ENCODE results near the gene MAD2L2. TPM values are rescaled to one million over a fixed set of nuclear protein-coding genes. Genes with fewer than 3 reads are reported as not detected.

The MAD2L2 gene
- total RNA-seq, 1 experiment from 2014 or later, result 283 TPM

DNA sequence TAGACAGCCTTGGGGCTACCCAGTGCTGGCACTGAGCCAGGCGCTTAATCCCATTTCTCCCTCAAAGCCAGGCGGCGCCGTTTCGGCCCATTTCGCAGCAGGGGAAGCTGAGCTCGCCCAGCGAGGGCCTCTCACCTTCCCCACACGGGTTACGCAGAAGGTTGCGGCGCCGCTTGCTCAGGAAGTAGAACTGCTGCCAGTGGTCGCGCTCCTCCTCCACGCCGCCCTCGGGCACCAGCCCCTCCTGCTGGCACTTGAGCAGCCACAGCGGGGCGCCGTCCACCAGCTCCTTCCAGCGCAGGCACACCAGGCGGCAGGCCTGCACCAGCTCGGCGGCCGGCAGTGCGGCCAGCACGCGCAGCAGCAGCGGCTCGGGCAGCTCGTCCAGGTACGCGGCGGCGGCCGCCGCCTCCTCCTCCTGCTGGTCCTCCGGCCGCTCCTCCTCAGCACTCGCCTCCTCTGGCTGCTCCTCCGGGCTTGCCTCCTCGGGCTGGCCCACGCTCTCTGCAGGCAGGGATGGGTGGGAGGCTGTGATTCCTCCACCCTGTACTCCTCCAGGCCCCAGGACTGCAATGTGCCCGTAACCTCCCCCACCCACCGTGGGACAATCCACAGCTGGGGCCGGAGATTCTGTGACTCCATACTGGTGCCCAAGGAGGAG, 30.5 kb downstream of the MAD2L2 start:
- Mint-ChIP-seq H3K27ac (peak overlapping the region; percentile 60; the same call in 1 of the 2 replicates), H3K4me1 (peaks cover 33% of the 10 kb centered on the region), H3K27me3 (ENCODE audit: low read depth) (peaks cover 22% of the 10 kb centered on the region), H3K4me3 (peak overlapping the region; percentile 61), H3K36me3 (0 out of 2 replicates have a peak, but pooled peaks cover under 1% of the 10 kb centered on the region), H3K9me3 (no peaks in the 10 kb centered on the region)
- ATAC-seq (peak; percentile 5), DNase-seq (ENCODE audit: low spot score) (peak; percentile 79)
- POLR2A ChIA-PET, result interaction anchor here (0.5 to 1.4 kb wide), 3 partner anchors 14 to 100 kb away, joined by 3 read pairs; partner anchors contain the start of gene FBXO6
- CTCF ChIA-PET, result interaction anchor here (0.5 to 3.0 kb wide), 21 partner anchors 8 to 1700 kb away, joined by 3 to 23 read pairs (median 6); partner anchors contain the start of genes AGTRAP and FBXO6
- TF ChIP-seq, protein P1, sequence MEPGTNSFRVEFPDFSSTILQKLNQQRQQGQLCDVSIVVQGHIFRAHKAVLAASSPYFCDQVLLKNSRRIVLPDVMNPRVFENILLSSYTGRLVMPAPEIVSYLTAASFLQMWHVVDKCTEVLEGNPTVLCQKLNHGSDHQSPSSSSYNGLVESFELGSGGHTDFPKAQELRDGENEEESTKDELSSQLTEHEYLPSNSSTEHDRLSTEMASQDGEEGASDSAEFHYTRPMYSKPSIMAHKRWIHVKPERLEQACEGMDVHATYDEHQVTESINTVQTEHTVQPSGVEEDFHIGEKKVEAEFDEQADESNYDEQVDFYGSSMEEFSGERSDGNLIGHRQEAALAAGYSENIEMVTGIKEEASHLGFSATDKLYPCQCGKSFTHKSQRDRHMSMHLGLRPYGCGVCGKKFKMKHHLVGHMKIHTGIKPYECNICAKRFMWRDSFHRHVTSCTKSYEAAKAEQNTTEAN (CRISPR knock-in tag; IDR thresholded peaks at IDR 0.05), result no peak
- TF ChIP-seq, protein P2, sequence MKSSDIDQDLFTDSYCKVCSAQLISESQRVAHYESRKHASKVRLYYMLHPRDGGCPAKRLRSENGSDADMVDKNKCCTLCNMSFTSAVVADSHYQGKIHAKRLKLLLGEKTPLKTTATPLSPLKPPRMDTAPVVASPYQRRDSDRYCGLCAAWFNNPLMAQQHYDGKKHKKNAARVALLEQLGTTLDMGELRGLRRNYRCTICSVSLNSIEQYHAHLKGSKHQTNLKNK (CRISPR knock-in tag; IDR thresholded peaks at IDR 0.05), result no peak
- TF ChIP-seq, protein P3, sequence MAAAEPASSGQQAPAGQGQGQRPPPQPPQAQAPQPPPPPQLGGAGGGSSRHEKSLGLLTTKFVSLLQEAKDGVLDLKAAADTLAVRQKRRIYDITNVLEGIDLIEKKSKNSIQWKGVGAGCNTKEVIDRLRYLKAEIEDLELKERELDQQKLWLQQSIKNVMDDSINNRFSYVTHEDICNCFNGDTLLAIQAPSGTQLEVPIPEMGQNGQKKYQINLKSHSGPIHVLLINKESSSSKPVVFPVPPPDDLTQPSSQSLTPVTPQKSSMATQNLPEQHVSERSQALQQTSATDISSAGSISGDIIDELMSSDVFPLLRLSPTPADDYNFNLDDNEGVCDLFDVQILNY (CRISPR knock-in tag; IDR thresholded peaks at IDR 0.05), result 0 out of 2 replicates have a peak, but pooled peaks have one; percentile 60
- TF ChIP-seq, protein P4, sequence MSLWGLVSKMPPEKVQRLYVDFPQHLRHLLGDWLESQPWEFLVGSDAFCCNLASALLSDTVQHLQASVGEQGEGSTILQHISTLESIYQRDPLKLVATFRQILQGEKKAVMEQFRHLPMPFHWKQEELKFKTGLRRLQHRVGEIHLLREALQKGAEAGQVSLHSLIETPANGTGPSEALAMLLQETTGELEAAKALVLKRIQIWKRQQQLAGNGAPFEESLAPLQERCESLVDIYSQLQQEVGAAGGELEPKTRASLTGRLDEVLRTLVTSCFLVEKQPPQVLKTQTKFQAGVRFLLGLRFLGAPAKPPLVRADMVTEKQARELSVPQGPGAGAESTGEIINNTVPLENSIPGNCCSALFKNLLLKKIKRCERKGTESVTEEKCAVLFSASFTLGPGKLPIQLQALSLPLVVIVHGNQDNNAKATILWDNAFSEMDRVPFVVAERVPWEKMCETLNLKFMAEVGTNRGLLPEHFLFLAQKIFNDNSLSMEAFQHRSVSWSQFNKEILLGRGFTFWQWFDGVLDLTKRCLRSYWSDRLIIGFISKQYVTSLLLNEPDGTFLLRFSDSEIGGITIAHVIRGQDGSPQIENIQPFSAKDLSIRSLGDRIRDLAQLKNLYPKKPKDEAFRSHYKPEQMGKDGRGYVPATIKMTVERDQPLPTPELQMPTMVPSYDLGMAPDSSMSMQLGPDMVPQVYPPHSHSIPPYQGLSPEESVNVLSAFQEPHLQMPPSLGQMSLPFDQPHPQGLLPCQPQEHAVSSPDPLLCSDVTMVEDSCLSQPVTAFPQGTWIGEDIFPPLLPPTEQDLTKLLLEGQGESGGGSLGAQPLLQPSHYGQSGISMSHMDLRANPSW (CRISPR knock-in tag; conservative IDR thresholded peaks at IDR 0.05; ENCODE audit: low read depth), result no peak
- TF ChIP-seq ZNF121 (CRISPR knock-in tag; IDR thresholded peaks at IDR 0.05), result 0 out of 2 replicates have a peak, but pooled peaks have one; percentile 25
- TF ChIP-seq NR3C1 (CRISPR knock-in tag; conservative IDR thresholded peaks at IDR 0.05; ENCODE audit: low read depth), result no peak
- peak; percentile 83; the same call in 1 of the 2 replicates for TF ChIP-seq FOXP1 (CRISPR knock-in tag; IDR thresholded peaks at IDR 0.05; ENCODE audit: borderline replicate concordance)
- TF ChIP-seq GRHL2 (CRISPR knock-in tag; IDR thresholded peaks at IDR 0.05; ENCODE audit: insufficient replicate concordance, severe bottlenecking), result no peak
- TF ChIP-seq KAT7 (CRISPR knock-in tag; IDR thresholded peaks at IDR 0.05; ENCODE audit: borderline replicate concordance), result 0 out of 2 replicates have a peak, but pooled peaks have one; percentile 30
- 0 out of 2 replicates have a peak, but pooled peaks have one; percentile 48 for TF ChIP-seq FOXK1 (CRISPR knock-in tag; IDR thresholded peaks at IDR 0.05)
- TF ChIP-seq CREM (CRISPR knock-in tag; IDR thresholded peaks at IDR 0.05), result no peak
- TF ChIP-seq, protein P5, sequence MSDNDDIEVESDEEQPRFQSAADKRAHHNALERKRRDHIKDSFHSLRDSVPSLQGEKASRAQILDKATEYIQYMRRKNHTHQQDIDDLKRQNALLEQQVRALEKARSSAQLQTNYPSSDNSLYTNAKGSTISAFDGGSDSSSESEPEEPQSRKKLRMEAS (CRISPR knock-in tag; IDR thresholded peaks at IDR 0.05), result peak; percentile 53; the same call in 1 of the 2 replicates
- no peak for TF ChIP-seq TCF7 (CRISPR knock-in tag; IDR thresholded peaks at IDR 0.05; ENCODE audit: low read depth)
- no peak for TF ChIP-seq PRRX2 (CRISPR knock-in tag; IDR thresholded peaks at IDR 0.05)
- TF ChIP-seq, protein P6, sequence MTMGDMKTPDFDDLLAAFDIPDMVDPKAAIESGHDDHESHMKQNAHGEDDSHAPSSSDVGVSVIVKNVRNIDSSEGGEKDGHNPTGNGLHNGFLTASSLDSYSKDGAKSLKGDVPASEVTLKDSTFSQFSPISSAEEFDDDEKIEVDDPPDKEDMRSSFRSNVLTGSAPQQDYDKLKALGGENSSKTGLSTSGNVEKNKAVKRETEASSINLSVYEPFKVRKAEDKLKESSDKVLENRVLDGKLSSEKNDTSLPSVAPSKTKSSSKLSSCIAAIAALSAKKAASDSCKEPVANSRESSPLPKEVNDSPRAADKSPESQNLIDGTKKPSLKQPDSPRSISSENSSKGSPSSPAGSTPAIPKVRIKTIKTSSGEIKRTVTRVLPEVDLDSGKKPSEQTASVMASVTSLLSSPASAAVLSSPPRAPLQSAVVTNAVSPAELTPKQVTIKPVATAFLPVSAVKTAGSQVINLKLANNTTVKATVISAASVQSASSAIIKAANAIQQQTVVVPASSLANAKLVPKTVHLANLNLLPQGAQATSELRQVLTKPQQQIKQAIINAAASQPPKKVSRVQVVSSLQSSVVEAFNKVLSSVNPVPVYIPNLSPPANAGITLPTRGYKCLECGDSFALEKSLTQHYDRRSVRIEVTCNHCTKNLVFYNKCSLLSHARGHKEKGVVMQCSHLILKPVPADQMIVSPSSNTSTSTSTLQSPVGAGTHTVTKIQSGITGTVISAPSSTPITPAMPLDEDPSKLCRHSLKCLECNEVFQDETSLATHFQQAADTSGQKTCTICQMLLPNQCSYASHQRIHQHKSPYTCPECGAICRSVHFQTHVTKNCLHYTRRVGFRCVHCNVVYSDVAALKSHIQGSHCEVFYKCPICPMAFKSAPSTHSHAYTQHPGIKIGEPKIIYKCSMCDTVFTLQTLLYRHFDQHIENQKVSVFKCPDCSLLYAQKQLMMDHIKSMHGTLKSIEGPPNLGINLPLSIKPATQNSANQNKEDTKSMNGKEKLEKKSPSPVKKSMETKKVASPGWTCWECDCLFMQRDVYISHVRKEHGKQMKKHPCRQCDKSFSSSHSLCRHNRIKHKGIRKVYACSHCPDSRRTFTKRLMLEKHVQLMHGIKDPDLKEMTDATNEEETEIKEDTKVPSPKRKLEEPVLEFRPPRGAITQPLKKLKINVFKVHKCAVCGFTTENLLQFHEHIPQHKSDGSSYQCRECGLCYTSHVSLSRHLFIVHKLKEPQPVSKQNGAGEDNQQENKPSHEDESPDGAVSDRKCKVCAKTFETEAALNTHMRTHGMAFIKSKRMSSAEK (CRISPR knock-in tag; IDR thresholded peaks at IDR 0.05; ENCODE audit: borderline replicate concordance), result no peak
- 0 out of 2 replicates have a peak, but pooled peaks have one; percentile 19 for TF ChIP-seq ZNF232 (CRISPR knock-in tag; IDR thresholded peaks at IDR 0.05)
- TF ChIP-seq SMAD4 (CRISPR knock-in tag; IDR thresholded peaks at IDR 0.05), result no peak
- 0 out of 2 replicates have a peak, but pooled peaks have one; percentile 55 for TF ChIP-seq SP1 (CRISPR knock-in tag; conservative IDR thresholded peaks at IDR 0.05)
- TF ChIP-seq, protein P7, sequence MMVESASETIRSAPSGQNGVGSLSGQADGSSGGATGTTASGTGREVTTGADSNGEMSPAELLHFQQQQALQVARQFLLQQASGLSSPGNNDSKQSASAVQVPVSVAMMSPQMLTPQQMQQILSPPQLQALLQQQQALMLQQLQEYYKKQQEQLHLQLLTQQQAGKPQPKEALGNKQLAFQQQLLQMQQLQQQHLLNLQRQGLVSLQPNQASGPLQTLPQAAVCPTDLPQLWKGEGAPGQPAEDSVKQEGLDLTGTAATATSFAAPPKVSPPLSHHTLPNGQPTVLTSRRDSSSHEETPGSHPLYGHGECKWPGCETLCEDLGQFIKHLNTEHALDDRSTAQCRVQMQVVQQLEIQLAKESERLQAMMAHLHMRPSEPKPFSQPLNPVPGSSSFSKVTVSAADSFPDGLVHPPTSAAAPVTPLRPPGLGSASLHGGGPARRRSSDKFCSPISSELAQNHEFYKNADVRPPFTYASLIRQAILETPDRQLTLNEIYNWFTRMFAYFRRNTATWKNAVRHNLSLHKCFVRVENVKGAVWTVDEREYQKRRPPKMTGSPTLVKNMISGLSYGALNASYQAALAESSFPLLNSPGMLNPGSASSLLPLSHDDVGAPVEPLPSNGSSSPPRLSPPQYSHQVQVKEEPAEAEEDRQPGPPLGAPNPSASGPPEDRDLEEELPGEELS (CRISPR knock-in tag; IDR thresholded peaks at IDR 0.05), result peak; percentile 60; the same call in 1 of the 2 replicates
- TF ChIP-seq, protein P8, sequence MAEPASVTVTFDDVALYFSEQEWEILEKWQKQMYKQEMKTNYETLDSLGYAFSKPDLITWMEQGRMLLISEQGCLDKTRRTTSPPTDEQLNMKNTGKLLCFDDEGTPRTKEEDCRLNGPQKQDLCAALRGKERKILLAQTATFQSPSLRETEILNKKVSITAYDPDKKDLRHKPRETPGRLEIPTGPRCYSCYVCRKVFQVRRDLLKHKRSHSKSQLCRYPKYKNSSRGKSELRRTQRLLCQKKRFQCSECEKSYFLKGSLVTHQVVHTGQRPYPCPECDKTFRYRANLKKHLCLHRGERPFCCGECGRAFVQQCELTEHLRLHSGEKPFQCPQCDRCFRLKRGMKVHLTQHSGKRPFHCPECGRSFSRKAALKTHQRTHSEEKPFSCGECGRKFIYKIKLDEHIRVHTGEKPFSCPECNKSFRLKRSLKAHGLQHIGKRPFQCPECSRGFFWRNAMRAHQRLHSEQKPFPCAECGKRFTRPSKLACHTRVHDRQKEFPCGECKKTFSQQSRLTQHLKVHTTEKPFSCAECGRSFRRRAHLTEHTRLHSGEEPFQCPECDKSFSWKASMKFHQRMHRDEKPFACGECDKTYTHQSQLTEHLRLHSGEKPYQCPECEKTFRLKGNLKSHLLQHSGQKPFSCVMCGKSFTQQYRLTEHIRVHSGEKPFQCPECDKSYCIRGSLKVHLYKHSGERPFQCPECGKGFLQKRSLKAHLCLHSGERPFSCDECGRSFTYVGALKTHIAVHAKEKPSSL (CRISPR knock-in tag; conservative IDR thresholded peaks at IDR 0.05), result no peak
- no peak for TF ChIP-seq ELF4 (CRISPR knock-in tag; IDR thresholded peaks at IDR 0.05; ENCODE audit: low read depth)
- peak; percentile 96 for TF ChIP-seq GTF2I (CRISPR knock-in tag; conservative IDR thresholded peaks at IDR 0.05)
